ENCODE measurements around the gene POMT1.
"Not testable (repeated sequence)": the region's sequence is repeated elsewhere in the genome, so short reads cannot be mapped to it uniquely, and the experiment has no call there.

Gene POMT1

DNA sequence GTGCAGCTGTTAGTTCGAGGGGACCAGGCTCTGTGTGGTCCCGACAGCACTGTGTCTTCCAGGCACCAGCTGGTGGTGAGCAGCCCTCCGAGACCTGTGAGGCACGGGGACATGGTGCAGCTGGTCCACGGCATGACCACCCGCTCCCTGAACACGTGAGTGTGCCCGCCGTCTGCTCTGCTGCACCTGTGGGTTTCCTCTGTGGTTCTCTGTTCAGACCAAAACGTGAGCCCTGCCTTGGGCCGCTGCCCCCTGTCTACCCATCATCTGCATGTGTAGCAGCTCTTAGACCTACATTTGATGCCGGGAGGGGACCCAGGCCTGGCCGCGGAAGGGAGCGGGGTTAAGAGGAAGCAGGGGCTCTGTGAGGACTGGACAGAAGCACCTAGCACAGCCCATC, 10.5 kb downstream of the POMT1 start:
- DNase-seq (ENCODE audit: low spot score) = no peak
- H3K27ac ChIP-seq = no peak overlapping the region
- ChIA-PET CTCF (interaction anchor here (0.8 to 1.0 kb wide), 2 partner anchors 10 to 164 kb away, joined by 4 read pairs; no protein-coding TSS in a partner anchor), POLR2A (ENCODE audit: low non-redundant PET) (no interaction called here)
- TF ChIP-seq, protein P1, sequence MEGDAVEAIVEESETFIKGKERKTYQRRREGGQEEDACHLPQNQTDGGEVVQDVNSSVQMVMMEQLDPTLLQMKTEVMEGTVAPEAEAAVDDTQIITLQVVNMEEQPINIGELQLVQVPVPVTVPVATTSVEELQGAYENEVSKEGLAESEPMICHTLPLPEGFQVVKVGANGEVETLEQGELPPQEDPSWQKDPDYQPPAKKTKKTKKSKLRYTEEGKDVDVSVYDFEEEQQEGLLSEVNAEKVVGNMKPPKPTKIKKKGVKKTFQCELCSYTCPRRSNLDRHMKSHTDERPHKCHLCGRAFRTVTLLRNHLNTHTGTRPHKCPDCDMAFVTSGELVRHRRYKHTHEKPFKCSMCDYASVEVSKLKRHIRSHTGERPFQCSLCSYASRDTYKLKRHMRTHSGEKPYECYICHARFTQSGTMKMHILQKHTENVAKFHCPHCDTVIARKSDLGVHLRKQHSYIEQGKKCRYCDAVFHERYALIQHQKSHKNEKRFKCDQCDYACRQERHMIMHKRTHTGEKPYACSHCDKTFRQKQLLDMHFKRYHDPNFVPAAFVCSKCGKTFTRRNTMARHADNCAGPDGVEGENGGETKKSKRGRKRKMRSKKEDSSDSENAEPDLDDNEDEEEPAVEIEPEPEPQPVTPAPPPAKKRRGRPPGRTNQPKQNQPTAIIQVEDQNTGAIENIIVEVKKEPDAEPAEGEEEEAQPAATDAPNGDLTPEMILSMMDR (conservative IDR thresholded peaks at IDR 0.05; ENCODE audit: low read depth) = no peak

DNA sequence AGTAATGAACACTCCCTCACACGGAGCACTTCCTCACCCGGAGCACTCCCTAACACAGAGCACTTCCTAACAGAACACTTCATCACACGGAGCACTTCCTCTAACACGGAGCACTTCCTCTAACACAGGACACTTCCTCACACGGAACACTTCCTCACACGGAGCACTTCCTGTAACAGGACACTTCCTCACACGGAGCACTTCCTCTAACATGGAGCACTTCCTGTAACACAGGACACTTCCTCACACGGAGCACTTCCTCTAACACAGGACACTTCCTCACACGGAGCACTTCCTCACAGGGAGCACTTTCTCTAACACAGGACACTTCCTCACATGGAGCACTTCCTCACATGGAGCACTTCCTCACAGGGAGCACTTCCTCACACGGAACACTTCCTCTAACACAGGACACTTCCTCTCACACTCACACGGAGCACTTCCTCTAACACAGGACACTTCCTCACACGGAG, 12.9 kb downstream of the POMT1 start:
- CTCF ChIA-PET; POLR2A ChIA-PET (ENCODE audit: low non-redundant PET): not testable (repeated sequence)

DNA sequence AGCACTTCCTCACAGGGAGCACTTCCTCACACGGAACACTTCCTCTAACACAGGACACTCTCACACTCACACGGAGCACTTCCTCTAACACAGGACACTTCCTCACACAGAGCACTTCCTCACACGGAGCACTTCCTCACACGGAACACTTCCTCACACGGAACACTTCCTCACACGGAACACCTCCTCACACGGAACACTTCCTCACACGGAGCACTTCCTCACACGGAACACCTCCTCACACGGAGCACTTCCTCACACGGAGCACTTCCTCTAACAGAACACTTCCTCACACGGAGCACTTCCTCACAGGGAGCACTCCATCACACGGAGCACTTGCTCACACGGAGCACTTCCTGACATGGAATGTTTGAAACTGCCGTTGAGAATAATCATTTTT, 13.4 kb downstream of the POMT1 start:
- no peak for DNase-seq (ENCODE audit: low spot score)
- ChIA-PET CTCF (no interaction called here), POLR2A (ENCODE audit: low non-redundant PET) (no interaction called here)
- TF ChIP-seq, protein P1 (conservative IDR thresholded peaks at IDR 0.05; ENCODE audit: low read depth) = no peak
- H3K27ac ChIP-seq = no peak overlapping the region

More for the DNA sequence above, 12.9 kb downstream of the POMT1 start:
- H3K27ac ChIP-seq; DNase-seq (ENCODE audit: low spot score): not testable (repeated sequence)

DNA sequence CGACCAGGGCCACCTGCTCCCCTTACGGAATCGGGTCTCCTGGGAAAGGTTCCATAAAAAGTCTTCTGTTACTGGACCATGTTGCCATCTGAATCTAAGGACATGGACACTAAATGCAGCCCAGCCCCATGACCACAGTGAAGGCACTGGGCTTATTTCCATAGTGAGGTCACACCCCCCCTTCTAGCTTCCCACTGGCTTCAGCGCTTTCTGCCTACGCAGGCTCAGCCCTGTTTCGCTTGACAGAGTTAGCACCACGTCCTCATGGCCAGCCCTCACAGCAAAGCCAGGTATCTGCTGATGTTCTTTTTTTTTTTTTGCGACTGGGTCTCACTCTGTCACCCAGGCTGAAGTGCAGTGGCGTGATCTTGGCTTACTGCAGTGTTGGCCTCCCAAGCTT, 14.2 kb downstream of the POMT1 start:
- ChIA-PET CTCF (no interaction called here), POLR2A (ENCODE audit: low non-redundant PET) (no interaction called here)
- H3K27ac ChIP-seq = no peak overlapping the region
- no peak for DNase-seq (ENCODE audit: low spot score)
- TF ChIP-seq, protein P1 (conservative IDR thresholded peaks at IDR 0.05; ENCODE audit: low read depth) = no peak

DNA sequence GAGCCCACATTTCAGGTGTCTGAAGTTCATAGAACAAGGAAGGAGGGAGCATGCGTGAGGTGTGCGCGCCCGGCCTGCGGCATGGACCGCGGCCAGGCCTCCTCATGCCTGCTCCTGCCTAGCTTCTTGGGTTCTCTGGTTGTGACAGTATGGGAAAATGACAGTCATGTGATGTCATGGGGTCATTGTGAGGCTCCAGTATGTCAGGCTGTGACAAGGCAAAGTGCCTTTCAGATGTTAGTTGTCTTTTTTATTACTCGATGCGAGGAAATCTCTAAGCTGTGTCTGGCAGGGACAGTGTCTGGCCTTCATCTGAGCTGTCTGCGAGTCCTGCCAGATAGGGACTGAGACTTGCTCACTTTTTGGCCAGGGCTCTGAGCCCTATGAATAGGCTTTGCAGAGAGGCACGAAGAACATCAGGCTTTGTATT, 15.1 kb downstream of the POMT1 start:
- TF ChIP-seq, protein P1 (conservative IDR thresholded peaks at IDR 0.05; ENCODE audit: low read depth) = no peak
- ChIA-PET POLR2A (ENCODE audit: low non-redundant PET) (no interaction called here), CTCF (interaction anchor here (0.8 kb wide), 1 partner anchor 181 kb away, joined by 3 read pairs; no protein-coding TSS in a partner anchor)
- DNase-seq (ENCODE audit: low spot score) = no peak
- H3K27ac ChIP-seq = no peak overlapping the region

DNA sequence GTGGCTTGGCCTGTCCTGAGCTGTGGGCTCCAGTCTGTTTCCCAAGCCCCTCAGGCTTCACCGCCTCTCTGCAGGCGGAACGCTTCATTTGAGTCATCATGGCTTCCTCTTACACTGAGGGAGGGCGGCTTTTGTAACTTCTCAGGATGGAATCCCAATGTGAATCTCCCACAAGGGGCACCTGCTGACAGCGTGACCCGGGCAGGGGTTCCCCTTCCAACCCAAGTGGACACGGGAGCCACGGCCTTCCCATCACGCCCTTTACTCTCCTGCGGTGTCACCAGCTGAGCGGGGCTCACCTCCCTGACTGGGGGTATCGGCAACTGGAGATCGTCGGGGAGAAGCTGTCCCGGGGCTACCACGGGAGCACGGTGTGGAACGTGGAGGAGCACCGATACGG, 15.8 kb downstream of the POMT1 start:
- TF ChIP-seq, protein P1 (conservative IDR thresholded peaks at IDR 0.05; ENCODE audit: low read depth) = no peak
- ChIA-PET CTCF (no interaction called here), POLR2A (ENCODE audit: low non-redundant PET) (no interaction called here)
- DNase-seq (ENCODE audit: low spot score) = no peak
- no peak overlapping the region for H3K27ac ChIP-seq

DNA sequence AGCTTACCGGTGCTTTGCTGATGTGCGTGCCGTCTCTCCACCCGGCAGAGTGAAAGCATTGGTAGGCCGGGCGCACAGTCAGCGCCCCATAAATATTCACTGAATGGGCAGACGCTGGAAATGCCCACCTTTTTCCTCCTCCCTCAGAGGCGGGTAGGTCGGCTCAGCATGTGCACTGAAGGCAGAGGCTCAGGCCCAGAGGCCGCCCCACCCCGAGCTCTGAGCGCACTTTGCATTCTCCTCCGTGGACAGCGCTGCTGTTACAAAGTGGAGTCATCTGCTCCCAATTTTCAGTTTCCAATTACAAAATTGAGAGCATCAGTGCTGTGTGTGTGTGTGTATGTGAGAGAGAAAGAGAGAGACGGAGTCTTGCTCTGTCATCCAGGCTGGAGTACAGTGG, 17.8 kb downstream of the POMT1 start:
- ChIA-PET CTCF (interaction anchor here (0.9 kb wide), 1 partner anchor 28 kb away, joined by 3 read pairs; no protein-coding TSS in a partner anchor), POLR2A (ENCODE audit: low non-redundant PET) (no interaction called here)
- no peak for DNase-seq (ENCODE audit: low spot score)
- TF ChIP-seq, protein P1 (conservative IDR thresholded peaks at IDR 0.05; ENCODE audit: low read depth) = no peak
- no peak overlapping the region for H3K27ac ChIP-seq
